ENCODE measurements around the gene GAL. TPM values are rescaled to one million over a fixed set of nuclear protein-coding genes. Genes with fewer than 3 reads are reported as not detected.

The GAL gene
- total RNA-seq, 2 donors from 2014 or later: 98.9 to 166 TPM

GRCh38 chr11:68661697-68662603 lies 22.4 kb upstream of the GAL start:
- H3K9me3 Mint-ChIP-seq: peaks cover 9% of the 10 kb centered on the region
- Histone ChIP-seq H3K27me3 (ENCODE audit: control insufficient read depth, insufficient read depth, low read length, poor library complexity, severe bottlenecking) (no peaks in the 10 kb centered on the region), H3K9me3 (ENCODE audit: control insufficient read depth, low read length) (no peaks in the 10 kb centered on the region), H3K9ac (ENCODE audit: extremely low read depth, low read length, poor library complexity, severe bottlenecking) (no peak overlapping the region), H3K27ac (ENCODE audit: low read depth, low read length) (no peak overlapping the region), H3K4me3 (ENCODE audit: low read length) (no peak overlapping the region), H3K4me1 (ENCODE audit: control insufficient read depth, insufficient read depth, low read length) (no peaks in the 10 kb centered on the region), H3K36me3 (ENCODE audit: control insufficient read depth, insufficient read depth, low read length) (no peaks in the 10 kb centered on the region)
- H3K27me3 Mint-ChIP-seq (ENCODE audit: insufficient read depth): peaks cover 3% of the 10 kb centered on the region
- no peak for TF ChIP-seq CTCF (conservative IDR thresholded peaks at IDR 0.05)
- no peaks in the 10 kb centered on the region for H3K36me3 Mint-ChIP-seq (ENCODE audit: low read depth)
- H3K4me1 Mint-ChIP-seq: no peaks in the 10 kb centered on the region
- H3K4me3 Mint-ChIP-seq: no peak overlapping the region
- no peak for DNase-seq
- 79 to 87% methylated on average over 9 to 18 of the region's 18 CpGs for WGBS, 2 experiments (ENCODE audit: insufficient coverage in 1 of 2, insufficient read length in 1 of 2)
- no peak overlapping the region for H3K27ac Mint-ChIP-seq

GRCh38 chr11:68663482-68664010 lies 20.8 kb upstream of the GAL start:
- no peak overlapping the region for H3K4me3 Mint-ChIP-seq
- H3K36me3 Mint-ChIP-seq (ENCODE audit: low read depth): no peaks in the 10 kb centered on the region
- no peaks in the 10 kb centered on the region for H3K4me1 ChIP-seq (ENCODE audit: control insufficient read depth, insufficient read depth, low read length)
- no peak for TF ChIP-seq CTCF (conservative IDR thresholded peaks at IDR 0.05)
- 93 to 97% methylated on average over 11 to 18 of the region's 18 CpGs for WGBS, 2 experiments (ENCODE audit: insufficient coverage in 1 of 2, insufficient read length in 1 of 2)
- H3K27ac ChIP-seq (ENCODE audit: low read depth, low read length): no peak overlapping the region
- H3K36me3 ChIP-seq (ENCODE audit: control insufficient read depth, insufficient read depth, low read length): no peaks in the 10 kb centered on the region
- DNase-seq: no peak
- no peaks in the 10 kb centered on the region for H3K4me1 Mint-ChIP-seq
- no peaks in the 10 kb centered on the region for H3K27me3 ChIP-seq (ENCODE audit: control insufficient read depth, insufficient read depth, low read length, poor library complexity, severe bottlenecking)
- H3K4me3 ChIP-seq (ENCODE audit: low read length): no peak overlapping the region
- H3K9ac ChIP-seq (ENCODE audit: extremely low read depth, low read length, poor library complexity, severe bottlenecking): no peak overlapping the region
- H3K9me3 Mint-ChIP-seq: peaks cover 9% of the 10 kb centered on the region
- H3K27ac Mint-ChIP-seq: no peak overlapping the region
- no peaks in the 10 kb centered on the region for H3K9me3 ChIP-seq (ENCODE audit: control insufficient read depth, low read length)
- peaks cover 3% of the 10 kb centered on the region for H3K27me3 Mint-ChIP-seq (ENCODE audit: insufficient read depth)

GRCh38 chr11:68664141-68664540 lies 20.2 kb upstream of the GAL start:
- Histone ChIP-seq H3K9me3 (ENCODE audit: control insufficient read depth, low read length) (no peaks in the 10 kb centered on the region), H3K4me3 (ENCODE audit: low read length) (no peak overlapping the region), H3K36me3 (ENCODE audit: control insufficient read depth, insufficient read depth, low read length) (no peaks in the 10 kb centered on the region), H3K27ac (ENCODE audit: low read depth, low read length) (no peak overlapping the region), H3K4me1 (ENCODE audit: control insufficient read depth, insufficient read depth, low read length) (no peaks in the 10 kb centered on the region), H3K9ac (ENCODE audit: extremely low read depth, low read length, poor library complexity, severe bottlenecking) (no peak overlapping the region), H3K27me3 (ENCODE audit: control insufficient read depth, insufficient read depth, low read length, poor library complexity, severe bottlenecking) (no peaks in the 10 kb centered on the region)
- peaks cover 3% of the 10 kb centered on the region for H3K27me3 Mint-ChIP-seq (ENCODE audit: insufficient read depth)
- peaks cover 9% of the 10 kb centered on the region for H3K9me3 Mint-ChIP-seq
- no peak for DNase-seq
- H3K27ac Mint-ChIP-seq: no peak overlapping the region
- no peaks in the 10 kb centered on the region for H3K36me3 Mint-ChIP-seq (ENCODE audit: low read depth)
- TF ChIP-seq CTCF (conservative IDR thresholded peaks at IDR 0.05): no peak
- no peaks in the 10 kb centered on the region for H3K4me1 Mint-ChIP-seq
- H3K4me3 Mint-ChIP-seq: no peak overlapping the region
- WGBS, 2 experiments (ENCODE audit: insufficient coverage in 1 of 2, insufficient read length in 1 of 2): 93 to 99% methylated on average over 7 to 9 of the region's 9 CpGs

Data from endodermal cell (in vitro differentiated cells).